Nucleus accumbens (tissue), 56 donors: ENCODE measurements around the gene CCL27.

Experiments used
- DNase-seq, 56 donors: peaks; one replicate each; lab custom pipeline; 2025; lab: John Stamatoyannopoulos, UW

Gene CCL27

GRCh38 chr9:34630402-34631154 is 31.9 kb downstream of the CCL27 start:
- DNase-seq = no peak

- no peak for DNase-seq
These were observed 33.0 kb downstream of the CCL27 start for GRCh38 chr9:34629491-34629808.

- DNase-seq = peak in 5 of 56 donors; percentile 13 to 39 (median 18)
These were observed 33.6 kb downstream of the CCL27 start, which contains the start of gene ARID3C for GRCh38 chr9:34628656-34629490. TSS of gene ARID3C (minus strand) at chr9:34629066. CDS start at chr9:34628014, 1,052 bp downstream.

GRCh38 chr9:34627716-34628655 is 34.5 kb downstream of the CCL27 start:
- no peak for DNase-seq

- no peak for DNase-seq
These were observed 37.3 kb downstream of the CCL27 start for GRCh38 chr9:34625186-34625486.

GRCh38 chr9:34624475-34625185 is 37.8 kb downstream of the CCL27 start:
- DNase-seq = no peak

- DNase-seq = no peak
These were observed 38.9 kb downstream of the CCL27 start for GRCh38 chr9:34623374-34624235.

- DNase-seq = peak; percentile 49 to 98 (median 90)
These were observed 42.1 kb downstream of the CCL27 start, which contains the start of gene DCTN3 for GRCh38 chr9:34620061-34620994. TSS of gene DCTN3 (minus strand) at chr9:34620495. CDS start at chr9:34620464, 31 bp downstream.

- no peak for DNase-seq
These were observed 47.3 kb downstream of the CCL27 start for GRCh38 chr9:34615132-34615531.

GRCh38 chr9:34612788-34613390 is 49.6 kb downstream of the CCL27 start:
- DNase-seq = peak in 49 of 56 donors; percentile 13 to 88 (median 58)
